ENCODE data around the gene COP1.

GRCh38 chr1:175919001-175919400 lies 288.1 kb downstream of the COP1 start:
- TF ChIP-seq POLR2A (IDR thresholded peaks at IDR 0.05; ENCODE audit: low read depth, low read length) (no peak), EZH2 (IDR thresholded peaks at IDR 0.05; ENCODE audit: borderline replicate concordance, low read depth, low read length, severe bottlenecking) (no peak), FOS (IDR thresholded peaks at IDR 0.05; ENCODE audit: borderline replicate concordance, insufficient read depth, low read length) (no peak)

Data from endothelial cell of umbilical vein (primary cell).